22Rv1 (cell line): ENCODE measurements around the gene NARF.
"Not testable (repeated sequence)": the region's sequence is repeated elsewhere in the genome, so short reads cannot be mapped to it uniquely, and the experiment has no call there.

ENCODE experiments used
- H3K27ac ChIP-seq: fragments of 450-650 bp; 2 replicates; pipeline ENCODE4 v1.5.1; 2017
- CTCF ChIP-seq: fragments of 450-650 bp; IDR thresholded peaks from 2 replicates; pipeline ENCODE4 v1.5.1; 2017; ENCODE audit warnings: mild to moderate bottlenecking
- ZFX ChIP-seq: fragments of 450-650 bp; IDR thresholded peaks from 2 replicates; pipeline ENCODE4 v1.6.1; 2017; ENCODE audit warnings: antibody characterized with exemption, borderline replicate concordance

Gene NARF

GRCh38 chr17:82502207-82502606 lies 43.7 kb downstream of the NARF start:
- H3K27ac ChIP-seq, result no peak overlapping the region
- TF ChIP-seq ZFX (no peak), CTCF (no peak)

- no peak overlapping the region for H3K27ac ChIP-seq
- TF ChIP-seq ZFX, result no peak
- no peak for TF ChIP-seq CTCF
Observed at GRCh38 chr17:82503094-82503727, 44.7 kb downstream of the NARF start.

- TF ChIP-seq ZFX, result no peak
- TF ChIP-seq CTCF, result no peak
- no peak overlapping the region for H3K27ac ChIP-seq
Observed at GRCh38 chr17:82503728-82504308, 45.3 kb downstream of the NARF start.

GRCh38 chr17:82505296-82505695 lies 46.8 kb downstream of the NARF start:
- TF ChIP-seq CTCF, result no peak
- TF ChIP-seq ZFX, result no peak
- H3K27ac ChIP-seq, result no peak overlapping the region

GRCh38 chr17:82506402-82506801 lies 47.9 kb downstream of the NARF start:
- not testable (repeated sequence) for H3K27ac ChIP-seq

- no peak for TF ChIP-seq CTCF
- no peak for TF ChIP-seq ZFX
- H3K27ac ChIP-seq, result no peak overlapping the region
Observed at GRCh38 chr17:82507631-82508175, 49.2 kb downstream of the NARF start.

GRCh38 chr17:82511642-82512041 lies 53.1 kb downstream of the NARF start:
- not testable (repeated sequence) for H3K27ac ChIP-seq

- not testable (repeated sequence) for H3K27ac ChIP-seq
Observed at GRCh38 chr17:82513864-82514263, 55.3 kb downstream of the NARF start.
